Lower leg skin (tissue), 4 donors: Measurements from ENCODE around the gene ARL8B. TPM values are rescaled to one million over a fixed set of nuclear protein-coding genes. Genes with fewer than 3 reads are reported as not detected.
"Not testable (repeated sequence)": the region's sequence is repeated elsewhere in the genome, so short reads cannot be mapped to it uniquely, and the experiment has no call there.

Experiments
- DNase-seq, 2 donors: peaks; one replicate each; pipeline ENCODE4 v3.0.0-alpha.2; 2019; ENCODE audit warnings: low spot score in 2 of 2
- H3K4me3 ChIP-seq: fragments of 200-600 bp; sonication (generic); 2 replicates; pipeline ENCODE4 v1.5.1; 2017; ENCODE audit warnings: mild to moderate bottlenecking, low read depth; ENCODE audit not compliant: poor library complexity, severe bottlenecking
- CTCF ChIP-seq, 3 donors: fragments of 450-650 bp; IDR thresholded peaks; one replicate each; pipeline ENCODE4 v1.5.1; 2016; ENCODE audit warnings: antibody characterized with exemption in 3 of 3, mild to moderate bottlenecking in 3 of 3, moderate library complexity in 2 of 3
- POLR2A ChIP-seq, 2 donors: fragments of 450-650 bp; IDR thresholded peaks; one replicate each; pipeline ENCODE4 v1.6.1; 2016 to 2017; ENCODE audit warnings: antibody characterized with exemption in 2 of 2, mild to moderate bottlenecking in 1 of 2, moderate library complexity in 1 of 2
- WGBS, 2 donors: methylation state at CpG; one replicate each; pipeline ENCODE4 v1.1.5; 2018; 5-methylcytosine and 5-hydroxymethylcytosine counted together
- intact Hi-C: fragments of 100-400 bp; cut with DNase I; formaldehyde crosslinking; loops from one replicate; pipeline ENCODE4 v1.15.0; 2023; ENCODE audit warnings: low total_unique reads
- total RNA-seq, 4 donors: library from RNA; depleted of rRNA; stranded (reverse); fragments of >200 nt; gene quantifications; one replicate each; pipeline ENCODE4 v1.1.0, GENCODE V29; 2016

Gene ARL8B
- total RNA-seq, 4 donors from 2014 or later: 62.1 to 90.5 (median 81.5) TPM

GRCh38 chr3:5181469-5182141, 59.5 kb downstream of the ARL8B start:
- DNase-seq: no peak
- WGBS, 2 donors: 91 to 92% methylated on average over 2 of the region's 2 CpGs
- no peak overlapping the region for H3K4me3 ChIP-seq
- intact Hi-C loops: no loop called here
- TF ChIP-seq CTCF (IDR thresholded peaks at IDR 0.05): no peak
- TF ChIP-seq POLR2A (IDR thresholded peaks at IDR 0.05): no peak

GRCh38 chr3:5183714-5184113, 61.6 kb downstream of the ARL8B start:
- H3K4me3 ChIP-seq, intact Hi-C loops, DNase-seq: not testable (repeated sequence)
- 88 to 96% methylated on average over 12 of the region's 12 CpGs for WGBS, 2 donors

GRCh38 chr3:5184499-5184898, 62.4 kb downstream of the ARL8B start:
- TF ChIP-seq CTCF (IDR thresholded peaks at IDR 0.05) (no peak), POLR2A (IDR thresholded peaks at IDR 0.05) (no peak)
- intact Hi-C loops: no loop called here
- no peak overlapping the region for H3K4me3 ChIP-seq
- no peak for DNase-seq
- WGBS, 2 donors: 70 to 84% methylated on average over 6 of the region's 6 CpGs

- intact Hi-C loops: loop anchor here (5.0 kb wide), 1 partner anchor 38 kb away; no protein-coding TSS in a partner anchor
- no peak overlapping the region for H3K4me3 ChIP-seq
- no peak for TF ChIP-seq POLR2A (IDR thresholded peaks at IDR 0.05)
- no peak for TF ChIP-seq CTCF (IDR thresholded peaks at IDR 0.05)
- WGBS, 2 donors: 80 to 86% methylated on average over 5 of the region's 5 CpGs
- DNase-seq: no peak
Observed at GRCh38 chr3:5185093-5185673, 63.1 kb downstream of the ARL8B start.

GRCh38 chr3:5186089-5186857, 64.2 kb downstream of the ARL8B start:
- H3K4me3 ChIP-seq: no peak overlapping the region
- WGBS, 2 donors: 61 to 66% methylated on average over 6 of the region's 6 CpGs
- intact Hi-C loops: loop anchor here (5.0 kb wide), 1 partner anchor 39 kb away; no protein-coding TSS in a partner anchor
- no peak for TF ChIP-seq POLR2A (IDR thresholded peaks at IDR 0.05)
- no peak for TF ChIP-seq CTCF (IDR thresholded peaks at IDR 0.05)
- DNase-seq: no peak

GRCh38 chr3:5186858-5187155, 64.7 kb downstream of the ARL8B start:
- no peak for TF ChIP-seq POLR2A (IDR thresholded peaks at IDR 0.05)
- TF ChIP-seq CTCF (IDR thresholded peaks at IDR 0.05): no peak
- intact Hi-C loops: loop anchor here (5.0 kb wide), 1 partner anchor 40 kb away; no protein-coding TSS in a partner anchor
- DNase-seq: no peak
- no peak overlapping the region for H3K4me3 ChIP-seq
- 3 to 6% methylated on average over 8 of the region's 8 CpGs for WGBS, 2 donors
